Measurements from ENCODE around the gene IFNA1.

The IFNA1 gene

GRCh38 chr9:21440139-21440538 is at the start of gene IFNA1:
Gene IFNA1, plus strand, starts transcription at chr9:21440439. Its CDS starts 69 bp downstream, at chr9:21440508.
- no peak within 1 kb of the TSS for H3K4me3 ChIP-seq (replicated peaks in 1 of 2; ENCODE audit: low read depth in 2 of 2, low read length in 2 of 2)
- TF ChIP-seq, protein P1, sequence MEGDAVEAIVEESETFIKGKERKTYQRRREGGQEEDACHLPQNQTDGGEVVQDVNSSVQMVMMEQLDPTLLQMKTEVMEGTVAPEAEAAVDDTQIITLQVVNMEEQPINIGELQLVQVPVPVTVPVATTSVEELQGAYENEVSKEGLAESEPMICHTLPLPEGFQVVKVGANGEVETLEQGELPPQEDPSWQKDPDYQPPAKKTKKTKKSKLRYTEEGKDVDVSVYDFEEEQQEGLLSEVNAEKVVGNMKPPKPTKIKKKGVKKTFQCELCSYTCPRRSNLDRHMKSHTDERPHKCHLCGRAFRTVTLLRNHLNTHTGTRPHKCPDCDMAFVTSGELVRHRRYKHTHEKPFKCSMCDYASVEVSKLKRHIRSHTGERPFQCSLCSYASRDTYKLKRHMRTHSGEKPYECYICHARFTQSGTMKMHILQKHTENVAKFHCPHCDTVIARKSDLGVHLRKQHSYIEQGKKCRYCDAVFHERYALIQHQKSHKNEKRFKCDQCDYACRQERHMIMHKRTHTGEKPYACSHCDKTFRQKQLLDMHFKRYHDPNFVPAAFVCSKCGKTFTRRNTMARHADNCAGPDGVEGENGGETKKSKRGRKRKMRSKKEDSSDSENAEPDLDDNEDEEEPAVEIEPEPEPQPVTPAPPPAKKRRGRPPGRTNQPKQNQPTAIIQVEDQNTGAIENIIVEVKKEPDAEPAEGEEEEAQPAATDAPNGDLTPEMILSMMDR (IDR thresholded peaks at IDR 0.05; ENCODE audit: low read depth, low read length), result no peak
- no peak for DNase-seq (ENCODE audit: low read depth in 2 of 2)

GRCh38 chr9:21392270-21392669 is 48.0 kb upstream of the IFNA1 start:
- DNase-seq (ENCODE audit: low read depth in 2 of 2), result peak in 1 of 2 donors; percentile 29
- no peak overlapping the region for H3K4me3 ChIP-seq (replicated peaks in 1 of 2; ENCODE audit: low read depth in 2 of 2, low read length in 2 of 2)
- TF ChIP-seq, protein P1 (IDR thresholded peaks at IDR 0.05; ENCODE audit: low read depth, low read length), result peak; percentile 24

GRCh38 chr9:21395778-21396717 is 44.2 kb upstream of the IFNA1 start:
- DNase-seq (ENCODE audit: low read depth in 2 of 2), result peak; percentile 15 to 28
- H3K4me3 ChIP-seq (replicated peaks in 1 of 2; ENCODE audit: low read depth in 2 of 2, low read length in 2 of 2), result peak overlapping the region; percentile 40 to 47
- TF ChIP-seq, protein P1 (IDR thresholded peaks at IDR 0.05; ENCODE audit: low read depth, low read length), result peak; percentile 82

GRCh38 chr9:21398955-21399489 is 41.2 kb upstream of the IFNA1 start:
- no peak for DNase-seq (ENCODE audit: low read depth in 2 of 2)
- TF ChIP-seq, protein P1 (IDR thresholded peaks at IDR 0.05; ENCODE audit: low read depth, low read length), result no peak
- no peak overlapping the region for H3K4me3 ChIP-seq (replicated peaks in 1 of 2; ENCODE audit: low read depth in 2 of 2, low read length in 2 of 2)

DNA sequence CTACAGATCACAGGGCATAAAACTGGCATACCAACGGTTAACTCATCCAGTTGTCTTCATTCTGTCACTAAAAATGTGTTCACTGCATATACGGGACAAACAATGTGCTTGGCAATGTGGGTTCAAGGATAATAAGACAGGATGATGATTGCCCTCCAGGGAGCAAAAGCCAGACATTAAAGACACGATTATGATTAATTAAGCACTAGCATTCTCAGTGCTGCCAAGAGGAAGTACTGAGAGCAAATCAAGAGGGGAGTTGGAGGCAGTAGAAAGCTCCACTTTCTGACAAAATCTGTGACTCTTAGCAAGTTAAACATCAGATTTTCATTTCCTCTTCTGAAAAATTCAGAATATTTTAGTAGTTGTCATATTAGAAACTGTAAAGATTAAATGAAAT is 40.3 kb upstream of the IFNA1 start:
- DNase-seq (ENCODE audit: low read depth in 2 of 2), result no peak
- no peak overlapping the region for H3K4me3 ChIP-seq (replicated peaks in 1 of 2; ENCODE audit: low read depth in 2 of 2, low read length in 2 of 2)
- TF ChIP-seq, protein P1 (IDR thresholded peaks at IDR 0.05; ENCODE audit: low read depth, low read length), result no peak

- DNase-seq (ENCODE audit: low read depth in 2 of 2), result no peak
- TF ChIP-seq, protein P1 (IDR thresholded peaks at IDR 0.05; ENCODE audit: low read depth, low read length), result no peak
- H3K4me3 ChIP-seq (replicated peaks in 1 of 2; ENCODE audit: low read depth in 2 of 2, low read length in 2 of 2), result peak overlapping the region in 1 of 2 donors; percentile 8
Observed at GRCh38 chr9:21402386-21403251, 37.6 kb upstream of the IFNA1 start.

Data from cardiac fibroblast (primary cell).